ENCODE measurements around the gene ANKRD13B. TPM values are rescaled to one million over a fixed set of nuclear protein-coding genes. Genes with fewer than 3 reads are reported as not detected.

Gene ANKRD13B
- total RNA-seq, 2 donors from 2014 or later: 2.7 to 30.0 TPM

DNA sequence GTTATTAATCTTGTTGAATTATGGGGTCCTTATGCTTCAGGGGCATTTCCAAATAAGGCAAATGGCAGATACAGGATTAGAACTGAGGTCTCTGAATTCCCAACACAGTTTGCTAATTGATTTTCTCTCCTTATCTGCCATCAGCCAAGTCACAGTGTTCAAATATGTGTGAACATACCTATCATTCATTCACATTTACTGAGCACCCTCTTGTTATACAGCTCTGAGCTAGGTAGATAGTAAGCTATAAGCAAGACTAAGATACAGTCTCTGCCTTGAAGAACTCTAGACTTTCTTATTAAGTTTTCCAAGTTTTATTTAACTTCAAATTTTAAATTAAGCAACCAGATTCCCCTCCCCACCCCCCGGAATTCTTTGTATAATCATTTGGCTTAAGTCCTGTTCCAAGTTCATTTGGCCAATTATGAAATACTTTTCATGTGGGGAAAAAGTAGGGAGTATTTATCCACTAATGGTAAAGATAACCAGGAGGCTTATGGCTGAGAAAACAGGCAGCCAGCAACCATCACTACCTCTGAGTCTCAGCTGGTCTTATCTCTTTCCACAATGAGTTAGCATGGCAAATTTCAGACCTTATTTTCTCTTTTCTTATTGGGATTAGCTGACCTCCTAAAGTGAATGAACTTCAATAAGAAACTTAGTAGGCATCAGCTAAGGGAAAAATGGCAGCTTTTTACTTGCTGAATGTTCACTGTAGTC, 61.2 kb downstream of the ANKRD13B start:
- DNase-seq (ENCODE audit: low spot score): no peak
- WGBS: 63% methylated on average over 1 of the region's 1 CpG
- Histone ChIP-seq H3K27me3 (replicated peaks; ENCODE audit: insufficient read depth) (no peaks in the 10 kb centered on the region), H3K4me3 (no peak overlapping the region), H3K4me1 (replicated peaks) (no peaks in the 10 kb centered on the region), H3K27ac (no peak overlapping the region), H3K9me3 (no peaks in the 10 kb centered on the region), H3K36me3 (no peaks in the 10 kb centered on the region)
- intact Hi-C loops (cut with DNase I): no loop called here
- TF ChIP-seq CTCF (IDR thresholded peaks at IDR 0.05) (no peak), POLR2A (IDR thresholded peaks at IDR 0.05) (no peak), POLR2AphosphoS5 (IDR thresholded peaks at IDR 0.05) (no peak)

- H3K4me3 ChIP-seq: no peak overlapping the region
- no peak for DNase-seq (ENCODE audit: low spot score)
- no peak overlapping the region for H3K27ac ChIP-seq
- no peaks in the 10 kb centered on the region for H3K4me1 ChIP-seq (replicated peaks)
- H3K9me3 ChIP-seq: no peaks in the 10 kb centered on the region
- no peaks in the 10 kb centered on the region for H3K27me3 ChIP-seq (replicated peaks; ENCODE audit: insufficient read depth)
- intact Hi-C loops (cut with DNase I): no loop called here
- no peak for TF ChIP-seq POLR2A (IDR thresholded peaks at IDR 0.05)
- H3K36me3 ChIP-seq: no peaks in the 10 kb centered on the region
- WGBS: 93% methylated on average over 6 of the region's 6 CpGs
Measured at GRCh38 chr17:29655323-29655722, 62.4 kb downstream of the ANKRD13B start.

DNA sequence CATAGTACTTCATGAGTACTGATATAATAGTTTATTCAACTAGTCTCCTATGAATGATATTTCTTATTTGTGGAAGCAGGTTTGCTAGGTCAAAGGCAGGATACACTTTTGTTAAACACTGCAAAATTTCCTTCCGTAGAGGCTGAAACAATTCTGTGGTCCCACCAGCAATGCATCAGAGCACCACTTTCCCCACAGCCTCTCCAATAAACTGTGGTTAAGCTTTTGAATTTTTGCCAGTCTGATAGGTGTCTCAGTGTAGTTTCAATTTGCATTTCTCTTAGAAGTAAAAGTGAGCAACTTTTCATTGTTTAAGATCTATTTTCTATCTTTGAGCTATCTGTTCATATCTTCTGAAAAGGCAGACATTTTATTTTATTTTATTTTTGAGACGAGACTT, 66.2 kb downstream of the ANKRD13B start:
- H3K36me3 ChIP-seq: no peaks in the 10 kb centered on the region
- H3K9me3 ChIP-seq: no peaks in the 10 kb centered on the region
- H3K4me3 ChIP-seq: no peak overlapping the region
- H3K4me1 ChIP-seq (replicated peaks): no peaks in the 10 kb centered on the region
- intact Hi-C loops (cut with DNase I): no loop called here
- no peak for DNase-seq (ENCODE audit: low spot score)
- WGBS: 92% methylated on average over 2 of the region's 2 CpGs
- no peaks in the 10 kb centered on the region for H3K27me3 ChIP-seq (replicated peaks; ENCODE audit: insufficient read depth)
- no peak overlapping the region for H3K27ac ChIP-seq
- TF ChIP-seq CTCF (IDR thresholded peaks at IDR 0.05) (no peak), POLR2A (IDR thresholded peaks at IDR 0.05) (no peak), POLR2AphosphoS5 (IDR thresholded peaks at IDR 0.05) (no peak)

DNA sequence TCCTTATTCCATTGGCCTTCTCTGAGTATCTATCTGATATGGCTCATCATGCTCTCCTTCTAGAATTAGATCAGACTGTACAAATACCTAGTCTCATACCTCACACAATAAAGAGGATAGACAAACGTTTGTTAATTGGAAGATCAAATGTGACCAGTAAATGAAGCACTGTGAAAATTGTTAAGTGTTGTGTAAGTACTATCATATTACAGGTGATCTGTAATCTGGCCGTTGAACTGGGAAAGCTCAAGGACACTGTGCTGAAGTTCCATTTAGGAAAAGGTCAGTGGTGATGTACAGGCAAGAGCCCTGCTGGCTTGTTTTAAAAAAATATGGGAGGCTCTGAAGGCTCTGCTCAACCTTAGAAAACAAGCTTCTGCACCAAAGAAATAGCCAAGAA, 68.3 kb downstream of the ANKRD13B start:
- no peak overlapping the region for H3K4me3 ChIP-seq
- no peaks in the 10 kb centered on the region for H3K4me1 ChIP-seq (replicated peaks)
- no peaks in the 10 kb centered on the region for H3K27me3 ChIP-seq (replicated peaks; ENCODE audit: insufficient read depth)
- DNase-seq (ENCODE audit: low spot score): no peak
- intact Hi-C loops (cut with DNase I): no loop called here
- H3K27ac ChIP-seq: no peak overlapping the region
- 44% methylated on average over 2 of the region's 2 CpGs for WGBS
- H3K36me3 ChIP-seq: no peaks in the 10 kb centered on the region
- no peak for TF ChIP-seq POLR2AphosphoS5 (IDR thresholded peaks at IDR 0.05)
- no peak for TF ChIP-seq CTCF (IDR thresholded peaks at IDR 0.05)
- TF ChIP-seq POLR2A (IDR thresholded peaks at IDR 0.05): no peak
- no peaks in the 10 kb centered on the region for H3K9me3 ChIP-seq

DNA sequence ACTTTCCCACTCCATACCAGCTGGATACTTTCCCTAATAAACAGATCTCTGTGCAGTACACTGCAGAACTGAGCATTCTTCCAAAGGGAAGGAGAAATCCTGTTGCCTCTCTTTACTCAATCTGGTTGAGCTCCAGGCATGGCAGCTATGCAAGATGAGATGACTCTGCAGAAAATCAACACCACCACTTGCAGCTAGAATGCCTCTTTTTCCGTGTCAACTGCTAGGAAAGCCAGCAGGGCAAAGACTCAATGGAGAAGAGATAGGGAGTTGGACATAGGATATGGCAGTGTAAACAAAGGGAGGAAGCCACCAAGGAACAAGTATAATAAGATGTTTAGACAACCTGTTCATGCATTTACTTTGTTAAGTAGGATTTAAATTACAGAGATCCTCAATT, 70.2 kb downstream of the ANKRD13B start:
- H3K27me3 ChIP-seq (replicated peaks; ENCODE audit: insufficient read depth): no peaks in the 10 kb centered on the region

More for the DNA sequence above, 70.2 kb downstream of the ANKRD13B start:
- Histone ChIP-seq H3K36me3 (no peaks in the 10 kb centered on the region), H3K4me1 (replicated peaks) (no peaks in the 10 kb centered on the region), H3K9me3 (no peaks in the 10 kb centered on the region), H3K27ac (no peak overlapping the region), H3K4me3 (no peak overlapping the region)
- WGBS: 41% methylated on average over 1 of the region's 1 CpG
- intact Hi-C loops (cut with DNase I): no loop called here
- DNase-seq (ENCODE audit: low spot score): no peak
- TF ChIP-seq POLR2A (IDR thresholded peaks at IDR 0.05) (no peak), POLR2AphosphoS5 (IDR thresholded peaks at IDR 0.05) (no peak), CTCF (IDR thresholded peaks at IDR 0.05) (no peak)

Small RNA genes within 50 kb of the gene (small RNA-seq; reads per million reads assigned to genes)
- gene RNU6-920P: 0 reads per million in 2 donors

Other genes with a start within 250 kb of the ANKRD13B start
- 10 to 100 TPM; 27.4 to 80.5 TPM for gene TAOK1, start 202.8 kb upstream of the ANKRD13B start, total RNA-seq
- gene ABHD15, start 26.1 kb upstream of the ANKRD13B start, total RNA-seq: 10 to 100 TPM in 1 of 2 donors, 1 to 10 TPM in 1; 9.1 to 14.8 TPM
- gene TP53I13, start 24.4 kb upstream of the ANKRD13B start, total RNA-seq: 10 to 100 TPM; 52.5 to 82.0 TPM
- gene GIT1, start 3.5 kb upstream of the ANKRD13B start, total RNA-seq: 10 to 100 TPM; 29.1 to 86.9 TPM
- gene CORO6, start 29.8 kb downstream of the ANKRD13B start, total RNA-seq: 10 to 100 TPM; 23.4 to 33.5 TPM